HG03342 (cell line): ENCODE data around the gene CMSS1.

ENCODE experiments used
- ATAC-seq: cut with Tn5 transposase; IDR thresholded peaks from one replicate; pipeline ENCODE4 v1.9.1; 2021; ENCODE audit warnings: mild to moderate bottlenecking, moderate library complexity; ENCODE audit not compliant: unreplicated experiment

Gene CMSS1

GRCh38 chr3:100122321-100122720 is 304.7 kb downstream of the CMSS1 start:
- no peak for ATAC-seq

DNA sequence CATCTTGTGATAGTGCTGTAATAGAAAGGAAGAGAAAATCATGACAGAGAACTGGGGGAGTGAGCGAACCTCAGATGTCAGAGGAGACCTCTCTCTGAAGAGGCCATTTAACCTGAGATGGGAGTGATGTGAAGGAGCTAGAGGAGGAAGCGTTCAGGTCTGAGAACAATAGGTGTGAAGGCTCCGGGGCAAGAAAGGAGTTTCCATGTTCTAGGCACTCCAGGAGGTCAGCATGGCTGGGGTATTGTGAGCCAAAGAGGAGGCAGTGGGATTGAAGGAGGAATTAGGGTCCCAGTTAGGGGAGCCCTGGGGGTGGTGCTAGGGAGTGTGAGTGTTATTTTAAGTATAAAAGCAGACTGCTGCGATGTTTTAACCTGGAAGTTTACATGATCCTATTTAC is 305.4 kb downstream of the CMSS1 start:
- no peak for ATAC-seq

- ATAC-seq: no peak
Measured at GRCh38 chr3:100124201-100124761, 306.6 kb downstream of the CMSS1 start.

DNA sequence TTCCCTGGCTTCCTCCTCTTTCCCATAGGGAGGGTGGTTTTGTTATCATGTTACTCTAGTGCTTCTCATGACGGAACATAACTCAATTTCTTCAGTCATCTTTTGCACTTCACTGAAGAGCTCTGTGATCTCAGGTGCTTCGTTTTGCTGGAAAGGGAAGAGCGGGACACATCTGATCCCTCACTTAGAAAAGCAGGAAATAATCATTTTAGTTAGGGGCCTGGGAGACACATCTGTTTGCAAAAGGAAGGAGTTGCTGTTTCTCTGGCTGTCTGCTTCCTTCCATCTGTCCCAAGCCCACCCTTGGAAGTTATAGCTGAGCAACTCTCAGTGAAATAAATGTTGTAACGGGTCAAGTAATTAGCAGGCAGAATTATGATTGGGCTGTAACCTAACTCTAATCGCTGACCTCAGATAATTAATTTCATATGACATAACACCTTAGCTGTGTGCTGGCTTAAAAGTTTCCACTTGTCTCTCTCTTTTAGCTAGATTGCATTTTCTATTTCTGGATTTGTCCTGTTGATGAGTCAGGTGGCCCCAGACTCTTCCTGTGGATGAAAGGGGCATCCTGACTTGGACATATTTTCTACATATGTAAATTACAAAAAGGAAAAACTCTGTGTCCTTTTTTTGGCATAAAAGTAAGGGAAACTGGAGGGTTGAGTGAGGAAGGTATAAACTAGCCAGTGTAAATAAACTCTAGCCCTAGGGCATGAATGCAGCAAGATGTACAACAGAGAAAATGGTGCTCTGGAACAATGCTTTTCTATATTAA is 307.7 kb downstream of the CMSS1 start:
- ATAC-seq: no peak

- no peak for ATAC-seq
Measured at GRCh38 chr3:100127792-100128191, 310.1 kb downstream of the CMSS1 start.

- no peak for ATAC-seq
Measured at GRCh38 chr3:100128565-100128964, 310.9 kb downstream of the CMSS1 start.

DNA sequence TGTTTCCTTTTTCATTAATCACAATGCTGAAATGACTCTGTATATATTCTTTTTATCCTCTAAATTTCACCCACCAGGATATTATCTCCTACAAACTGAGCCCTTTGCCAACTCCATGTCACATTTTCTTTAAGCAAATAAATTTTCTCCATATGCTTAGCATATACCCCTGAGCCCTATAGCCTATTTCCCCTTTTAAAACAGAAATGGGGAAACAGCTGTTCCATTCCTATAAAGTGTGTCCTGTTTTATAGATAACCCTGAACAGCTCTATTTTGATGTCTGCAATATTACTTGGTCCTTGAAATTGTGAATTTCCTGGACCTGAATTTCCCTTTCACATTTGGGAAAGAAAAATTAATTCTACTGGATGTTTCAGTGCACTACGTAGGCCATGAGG is 312.3 kb downstream of the CMSS1 start:
- no peak for ATAC-seq

- no peak for ATAC-seq
Measured at GRCh38 chr3:100131241-100131640, 313.6 kb downstream of the CMSS1 start.

- no peak for ATAC-seq
Measured at GRCh38 chr3:100136921-100137320, 319.3 kb downstream of the CMSS1 start.

- no peak for ATAC-seq
Measured at GRCh38 chr3:100140976-100141375, 323.3 kb downstream of the CMSS1 start.

GRCh38 chr3:100141586-100141985 is 323.9 kb downstream of the CMSS1 start:
- no peak for ATAC-seq

DNA sequence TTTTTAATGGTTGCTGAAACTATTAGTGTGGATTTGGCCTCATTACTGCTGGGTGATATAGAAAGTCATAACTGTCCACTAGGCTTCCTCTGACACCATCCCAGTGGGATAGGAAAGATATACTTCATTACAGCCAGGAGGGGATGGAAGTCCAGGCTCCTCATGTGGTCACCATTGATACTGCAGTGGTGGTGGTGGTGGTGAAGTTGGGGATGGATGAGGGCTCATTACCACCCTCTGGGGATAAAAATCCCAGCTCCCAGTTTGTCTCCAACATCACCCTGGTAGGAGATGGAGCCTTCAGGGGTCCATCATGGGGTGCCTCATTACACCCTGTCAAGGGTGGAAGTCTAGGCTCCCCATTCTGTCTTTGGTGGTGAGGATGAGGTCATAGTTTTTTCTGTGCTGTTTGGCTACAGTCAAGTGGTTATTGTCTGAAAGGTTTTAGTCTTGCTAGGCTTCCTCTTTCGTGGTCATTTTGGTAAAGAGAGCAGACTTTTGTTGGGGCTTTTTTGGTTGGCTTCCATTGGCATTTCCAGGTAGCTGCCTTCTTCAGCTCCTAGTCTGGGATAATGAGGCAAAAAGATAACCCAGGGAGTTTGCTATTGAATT is 326.7 kb downstream of the CMSS1 start:
- peak; percentile 91 for ATAC-seq

DNA sequence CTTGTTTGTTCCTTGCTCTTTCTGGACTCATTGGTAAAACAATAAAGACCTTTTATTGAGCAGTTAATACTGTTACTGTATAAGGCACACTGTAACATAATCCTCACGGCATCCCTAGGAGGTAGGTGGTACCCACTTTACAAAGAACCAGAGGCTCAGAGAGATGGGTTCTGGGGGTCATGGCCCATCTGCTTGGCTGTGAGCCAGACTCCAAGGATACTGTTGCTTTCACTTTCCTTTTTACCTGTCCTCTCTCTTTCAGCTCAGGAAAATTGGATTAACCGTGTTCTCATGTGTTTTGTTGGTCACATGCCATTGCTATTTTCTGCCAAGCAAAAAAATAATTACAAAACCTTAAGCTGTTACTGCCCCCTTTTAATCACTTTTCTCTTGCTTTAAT is 331.5 kb downstream of the CMSS1 start:
- ATAC-seq: no peak

- no peak for ATAC-seq
Measured at GRCh38 chr3:100149713-100150415, 332.2 kb downstream of the CMSS1 start.

- ATAC-seq: no peak
Measured at GRCh38 chr3:100150473-100150872, 332.8 kb downstream of the CMSS1 start.

DNA sequence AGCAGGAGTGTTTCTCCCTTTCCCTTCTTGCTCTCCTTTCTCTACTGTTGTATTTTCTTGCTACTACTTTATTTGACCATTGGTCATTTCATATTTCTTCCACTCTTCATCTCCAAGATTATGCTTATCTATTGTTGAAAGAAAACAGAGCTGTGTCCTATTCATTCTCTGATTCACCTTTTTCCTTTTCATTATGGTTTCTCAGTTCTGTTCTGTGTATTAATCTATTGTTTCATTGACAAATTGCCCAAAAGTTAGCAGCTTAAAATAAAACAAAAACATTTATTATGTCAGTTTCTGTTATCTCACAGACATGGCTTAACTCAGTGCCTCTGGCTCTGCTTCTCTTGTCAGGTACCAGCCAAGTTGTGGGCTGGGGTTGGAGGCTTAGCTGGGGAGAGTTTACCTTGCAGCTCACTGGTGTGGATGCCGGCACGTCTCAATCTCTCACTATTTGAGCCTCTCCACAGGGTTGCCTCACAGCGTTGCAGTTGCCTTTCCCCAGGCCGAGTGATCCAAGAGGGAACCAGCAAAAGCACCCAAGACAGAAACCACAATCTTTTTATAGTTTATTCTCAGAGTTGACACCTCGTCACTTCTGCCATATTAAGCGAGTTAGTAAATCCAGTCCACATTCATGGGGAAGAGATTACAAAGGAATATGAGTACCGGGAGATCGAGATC is 333.5 kb downstream of the CMSS1 start:
- no peak for ATAC-seq

DNA sequence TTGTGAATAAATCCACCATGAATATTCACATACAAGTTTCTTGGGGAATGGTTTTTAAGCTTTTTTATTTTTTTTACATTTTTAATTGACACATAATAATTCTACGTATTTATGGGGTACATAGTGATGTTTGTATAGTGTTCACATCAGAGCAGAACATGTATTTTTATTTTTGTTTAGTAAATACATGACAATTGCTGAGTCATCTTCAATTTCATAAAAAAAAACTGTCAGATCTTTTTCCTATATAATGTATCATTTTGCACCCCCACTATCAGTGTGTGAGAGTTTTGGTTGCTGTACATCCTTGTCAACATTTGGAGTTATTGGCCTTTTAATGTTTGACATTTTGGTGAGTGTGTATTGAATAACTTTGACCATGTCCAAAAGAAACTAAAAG is 336.5 kb downstream of the CMSS1 start:
- ATAC-seq: no peak

GRCh38 chr3:100155128-100155527 is 337.5 kb downstream of the CMSS1 start:
- ATAC-seq: no peak

DNA sequence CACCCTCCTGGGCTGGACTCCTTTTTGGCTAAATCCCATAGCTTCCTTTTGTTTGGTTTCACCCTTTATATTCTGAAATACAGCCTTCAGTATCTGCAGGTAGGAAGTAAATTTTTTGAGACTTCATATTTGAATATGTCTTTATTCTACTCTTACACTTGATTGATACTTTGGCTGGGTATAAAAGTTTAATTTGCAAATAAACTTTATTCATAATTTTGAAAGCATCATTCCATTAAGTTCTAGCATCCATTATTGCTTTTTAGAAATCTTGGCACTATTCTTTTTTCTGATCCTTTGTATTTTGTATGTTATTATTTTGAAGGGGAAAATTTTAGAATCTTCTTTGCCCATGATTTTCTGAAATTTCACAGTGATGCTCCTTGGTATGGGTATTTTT is 337.9 kb downstream of the CMSS1 start:
- ATAC-seq: no peak

GRCh38 chr3:100157685-100158084 is 340.0 kb downstream of the CMSS1 start:
- ATAC-seq: no peak

DNA sequence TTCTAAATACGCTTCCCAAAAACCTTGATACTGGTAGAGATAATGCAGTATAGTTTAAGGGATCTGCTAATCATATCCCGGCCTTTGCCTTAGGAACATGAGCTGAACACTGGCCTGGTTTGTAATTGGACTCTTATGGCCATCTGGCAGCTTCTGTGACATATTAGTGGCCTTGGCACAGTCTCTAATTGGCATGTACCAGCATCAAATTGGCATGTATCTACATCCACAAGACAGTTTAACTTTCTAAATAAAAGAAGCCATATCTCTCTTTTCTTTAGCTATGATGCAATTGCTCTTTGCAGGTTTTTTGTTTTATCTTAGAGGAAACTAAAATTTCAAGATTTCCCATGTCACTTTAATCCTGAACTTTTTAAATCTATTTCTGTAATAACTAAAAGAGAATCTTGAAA is 341.3 kb downstream of the CMSS1 start:
- no peak for ATAC-seq
